Stimulated activated naive CD8-positive, alpha-beta T cell treated with anti-CD3 and anti-CD28 coated beads, Interleukin-15, amount 100 ng/mL, for 72 hours (primary cell): Measurements from ENCODE around the gene BSND.

ENCODE experiments used
- ATAC-seq: fragments of 150-1000 bp; cut with Tn5 transposase; 2 replicates; pipeline ENCODE4 v1.10.0; 2021; ENCODE audit warnings: mild to moderate bottlenecking, moderate library complexity
- DNase-seq, 2 donors: peaks; one replicate each; pipeline ENCODE4 v3.0.0; 2021 to 2022
- H3K27ac Mint-ChIP-seq, 2 donors: one replicate each; pipeline ENCODE4 v1.8.0; 2022; ENCODE audit warnings: mild to moderate bottlenecking in 2 of 2, mixed read lengths in 2 of 2, moderate library complexity in 2 of 2
- H3K27me3 Mint-ChIP-seq: one replicate; pipeline ENCODE4 v1.8.0; 2022; ENCODE audit warnings: mixed read lengths
- H3K4me1 Mint-ChIP-seq: one replicate; pipeline ENCODE4 v1.8.0; 2022; ENCODE audit warnings: mild to moderate bottlenecking, mixed read lengths
- H3K4me3 Mint-ChIP-seq, 2 donors: one replicate each; pipeline ENCODE4 v1.8.0; 2022; ENCODE audit warnings: mild to moderate bottlenecking in 2 of 2, mixed read lengths in 2 of 2, moderate library complexity in 1 of 2
- H3K9me3 Mint-ChIP-seq, 2 donors: one replicate each; pipeline ENCODE4 v1.8.0; 2022; ENCODE audit warnings: mixed read lengths in 2 of 2

Gene BSND

GRCh38 chr1:55053265-55053954 lies 54.7 kb downstream of the BSND start:
- Mint-ChIP-seq H3K27me3 (no peaks in the 10 kb centered on the region), H3K9me3 (no peaks in the 10 kb centered on the region), H3K4me1 (no peaks in the 10 kb centered on the region), H3K27ac (no peak overlapping the region), H3K4me3 (no peak overlapping the region)
- no peak for ATAC-seq
- DNase-seq = no peak

- ATAC-seq = no peak
- no peak overlapping the region for H3K4me3 Mint-ChIP-seq
Measured at GRCh38 chr1:55054396-55054795, 55.7 kb downstream of the BSND start.

DNA sequence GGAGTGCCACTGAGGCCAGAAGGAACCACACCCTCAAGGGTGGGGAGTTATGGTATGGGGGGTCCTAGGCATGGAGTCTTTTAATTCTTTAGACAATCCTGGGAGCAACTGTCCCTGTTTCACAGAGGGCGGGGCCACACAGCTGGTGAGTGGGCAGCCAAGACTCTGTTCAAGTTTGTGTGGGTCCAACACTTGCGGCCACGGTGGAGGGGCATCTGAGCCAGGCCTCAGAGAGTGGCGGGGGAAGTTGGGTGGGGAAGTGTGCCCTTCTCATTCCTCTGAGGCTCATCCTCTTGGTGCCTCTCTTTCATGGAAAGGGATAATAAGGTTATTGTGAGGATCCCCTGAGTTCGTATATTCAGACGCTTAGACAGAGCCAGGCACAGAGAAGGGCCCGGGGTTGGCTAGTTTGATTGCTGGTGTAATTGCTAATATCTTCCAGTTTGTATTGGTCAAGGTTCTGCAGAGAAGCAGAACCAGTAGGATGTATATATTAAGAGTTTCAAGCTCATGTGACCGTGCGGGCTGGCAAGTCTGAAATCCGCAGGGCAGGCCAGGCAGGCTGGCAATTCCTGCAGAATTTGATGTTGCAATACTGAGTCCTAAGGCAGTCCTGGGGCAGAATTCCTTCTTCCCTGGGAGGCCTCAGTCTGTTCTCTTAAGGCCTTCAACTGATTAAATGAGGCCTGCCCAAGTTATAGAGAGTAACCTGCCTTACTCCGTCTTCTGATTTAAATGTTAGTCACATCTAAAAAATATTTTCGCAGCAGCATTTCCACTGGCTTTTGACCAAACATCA lies 56.5 kb downstream of the BSND start:
- DNase-seq = no peak
- Mint-ChIP-seq H3K4me3 (no peak overlapping the region), H3K27me3 (no peaks in the 10 kb centered on the region), H3K27ac (no peak overlapping the region), H3K4me1 (peaks cover 4% of the 10 kb centered on the region), H3K9me3 (no peaks in the 10 kb centered on the region)
- ATAC-seq = no peak

More at GRCh38 chr1:55054396-55054795, 55.7 kb downstream of the BSND start:
- H3K27me3 Mint-ChIP-seq = no peaks in the 10 kb centered on the region
- H3K4me1 Mint-ChIP-seq = no peaks in the 10 kb centered on the region
- H3K9me3 Mint-ChIP-seq = no peaks in the 10 kb centered on the region
- DNase-seq = no peak
- no peak overlapping the region for H3K27ac Mint-ChIP-seq

DNA sequence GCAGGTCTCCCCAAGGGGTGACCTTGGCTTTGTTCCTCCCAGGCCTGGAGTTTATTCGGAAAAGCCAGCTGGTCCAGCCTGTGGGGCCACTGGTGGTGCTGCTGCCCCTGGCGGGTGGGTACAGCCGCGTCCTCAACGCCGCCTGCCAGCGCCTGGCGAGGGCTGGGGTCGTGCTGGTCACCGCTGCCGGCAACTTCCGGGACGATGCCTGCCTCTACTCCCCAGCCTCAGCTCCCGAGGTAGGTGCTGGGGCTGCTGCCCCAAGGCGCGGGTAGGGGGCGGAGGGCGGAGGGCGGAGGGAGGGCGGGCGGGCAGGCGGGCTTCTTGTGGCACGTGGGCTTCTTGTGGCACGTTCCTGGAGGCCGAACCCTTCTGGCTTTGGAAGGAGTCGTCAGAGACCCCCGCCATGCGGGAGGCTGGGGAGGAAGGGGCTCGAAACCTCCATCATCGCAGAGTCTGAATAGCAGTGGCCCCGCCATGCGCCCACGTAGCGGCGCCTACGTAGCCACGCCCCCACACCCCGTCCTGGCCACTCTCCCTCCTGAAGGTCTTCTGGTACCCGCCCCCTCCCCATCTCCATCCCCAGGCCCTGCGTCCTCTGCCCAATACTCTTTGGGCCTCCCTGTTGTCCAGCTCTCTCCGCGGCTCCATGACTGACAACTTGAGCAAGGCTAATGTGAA lies 57.4 kb downstream of the BSND start:
- H3K27ac Mint-ChIP-seq = no peak overlapping the region
- no peaks in the 10 kb centered on the region for H3K9me3 Mint-ChIP-seq
- peak; percentile 13 for ATAC-seq
- peaks cover 12% of the 10 kb centered on the region for H3K4me1 Mint-ChIP-seq
- no peaks in the 10 kb centered on the region for H3K27me3 Mint-ChIP-seq
- DNase-seq = no peak
- H3K4me3 Mint-ChIP-seq = no peak overlapping the region

DNA sequence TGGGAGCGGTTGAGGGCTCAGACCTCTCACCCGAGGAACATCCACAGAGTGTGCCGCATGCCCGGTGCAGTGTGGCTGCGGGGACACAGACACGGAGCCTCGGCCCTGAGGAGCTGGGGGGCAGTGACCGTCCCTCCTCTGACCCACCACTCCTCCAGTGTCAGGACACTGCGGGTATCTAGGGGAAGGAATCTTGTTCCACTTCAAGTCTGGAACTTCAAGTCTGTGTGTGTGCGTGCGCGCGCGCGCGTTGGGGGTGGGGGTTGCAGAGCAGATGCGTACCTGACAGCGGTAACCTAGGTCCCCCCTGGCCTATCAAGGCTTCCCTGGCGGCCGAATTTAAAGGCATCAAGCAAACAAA lies 57.9 kb downstream of the BSND start:
- H3K9me3 Mint-ChIP-seq = no peaks in the 10 kb centered on the region
- no peak overlapping the region for H3K4me3 Mint-ChIP-seq

GRCh38 chr1:55057270-55057955 lies 58.7 kb downstream of the BSND start:
- no peaks in the 10 kb centered on the region for H3K27me3 Mint-ChIP-seq
- H3K4me3 Mint-ChIP-seq = no peak overlapping the region
- DNase-seq (peak in 1 of 2 donors; percentile 7), ATAC-seq (no peak)
- peak overlapping the region in 1 of 2 donors; percentile 7 for H3K27ac Mint-ChIP-seq
- H3K4me1 Mint-ChIP-seq = peaks cover 15% of the 10 kb centered on the region
- H3K9me3 Mint-ChIP-seq = no peaks in the 10 kb centered on the region

More for the DNA sequence above, 57.9 kb downstream of the BSND start:
- H3K27me3 Mint-ChIP-seq = no peaks in the 10 kb centered on the region
- H3K27ac Mint-ChIP-seq = no peak overlapping the region
- H3K4me1 Mint-ChIP-seq = peaks cover 12% of the 10 kb centered on the region
- DNase-seq = no peak
- peak; percentile 4 for ATAC-seq

GRCh38 chr1:55057956-55058298 lies 59.2 kb downstream of the BSND start:
- H3K4me1 Mint-ChIP-seq = peaks cover 16% of the 10 kb centered on the region
- H3K4me3 Mint-ChIP-seq = no peak overlapping the region
- H3K27ac Mint-ChIP-seq = peak overlapping the region in 1 of 2 donors; percentile 40
- DNase-seq (peak in 1 of 2 donors; percentile 8), ATAC-seq (no peak)
- no peaks in the 10 kb centered on the region for H3K27me3 Mint-ChIP-seq
- H3K9me3 Mint-ChIP-seq = no peaks in the 10 kb centered on the region

- Mint-ChIP-seq H3K4me3 (no peak overlapping the region), H3K4me1 (peaks cover 16% of the 10 kb centered on the region), H3K27ac (no peak overlapping the region), H3K9me3 (no peaks in the 10 kb centered on the region), H3K27me3 (no peaks in the 10 kb centered on the region)
- ATAC-seq = no peak
- peak in 1 of 2 donors; percentile 9 for DNase-seq
Measured at GRCh38 chr1:55059302-55060132, 60.8 kb downstream of the BSND start.

DNA sequence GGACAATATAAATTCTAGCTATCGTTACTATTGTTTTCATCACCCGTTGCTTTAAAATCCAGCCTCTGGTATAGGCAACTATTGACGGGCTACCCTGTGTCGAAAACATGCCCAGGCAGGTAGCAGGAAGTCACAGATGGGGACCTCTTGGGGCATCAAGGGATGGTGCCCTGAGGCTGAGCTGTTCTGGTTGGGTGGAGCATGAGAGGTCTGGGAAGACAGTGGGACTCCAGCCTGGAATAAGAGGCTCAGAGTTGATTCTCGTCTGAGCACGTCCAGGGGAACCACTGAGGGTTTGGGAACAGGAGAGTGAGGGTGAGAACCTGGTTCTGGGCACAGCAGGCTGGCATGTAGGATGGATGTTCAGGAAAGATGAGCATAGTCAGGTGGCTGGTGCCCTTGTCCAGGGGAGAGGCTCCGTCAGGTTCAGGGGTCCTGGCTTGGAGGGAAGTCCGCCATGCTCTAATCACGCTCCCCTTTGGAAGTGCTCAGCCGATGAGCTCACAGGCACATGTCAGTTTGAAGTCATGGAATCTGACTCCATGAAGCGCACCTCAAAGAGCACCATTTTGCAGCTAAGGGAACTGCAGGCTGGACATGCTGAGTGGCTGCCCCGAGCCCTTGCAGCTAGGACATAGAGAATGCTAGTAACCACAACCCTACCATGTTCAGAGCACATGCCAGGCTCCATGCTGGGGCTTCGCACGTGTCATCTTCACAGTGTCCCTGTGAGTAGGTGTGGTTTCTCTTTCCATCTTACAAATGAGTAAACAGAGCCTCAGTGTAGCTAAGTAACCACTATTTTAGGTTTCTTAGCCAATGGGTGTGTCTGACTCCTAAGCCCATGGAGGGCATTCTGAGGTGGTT lies 61.6 kb downstream of the BSND start:
- Mint-ChIP-seq H3K4me3 (no peak overlapping the region), H3K27ac (peak overlapping the region in 1 of 2 donors; percentile 49), H3K9me3 (no peaks in the 10 kb centered on the region), H3K4me1 (peaks cover 16% of the 10 kb centered on the region), H3K27me3 (no peaks in the 10 kb centered on the region)
- DNase-seq (peak in 1 of 2 donors; percentile 28), ATAC-seq (peak; percentile 77)

DNA sequence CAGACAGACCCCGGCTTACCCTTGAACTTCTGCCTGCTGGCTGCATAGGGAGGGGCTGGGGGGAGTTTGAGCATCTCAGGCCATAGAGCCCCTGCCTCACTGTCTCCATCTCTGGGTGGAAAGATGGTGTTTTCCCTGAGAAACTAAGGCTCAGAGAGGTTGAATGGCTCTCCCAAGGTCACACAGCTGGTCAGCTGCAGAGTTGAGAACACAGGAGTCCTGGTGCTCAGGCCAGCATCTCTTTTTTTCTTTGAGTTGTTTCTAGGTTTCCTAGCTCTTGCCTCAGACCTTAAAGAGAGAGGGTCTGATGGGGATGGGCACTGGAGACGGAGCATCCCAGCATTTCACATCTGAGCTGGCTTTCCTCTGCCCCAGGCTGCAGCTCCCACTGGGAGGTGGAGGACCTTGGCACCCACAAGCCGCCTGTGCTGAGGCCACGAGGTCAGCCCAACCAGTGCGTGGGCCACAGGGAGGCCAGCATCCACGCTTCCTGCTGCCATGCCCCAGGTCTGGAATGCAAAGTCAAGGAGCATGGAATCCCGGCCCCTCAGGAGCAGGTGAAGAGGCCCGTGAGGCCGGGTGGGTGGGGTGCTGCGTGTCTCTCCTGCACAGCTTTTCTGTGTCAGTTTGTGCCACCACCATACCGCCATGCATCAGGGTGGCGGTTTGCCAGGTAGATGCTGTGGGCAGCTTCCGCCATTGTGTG lies 62.4 kb downstream of the BSND start:
- ATAC-seq = no peak
- H3K4me3 Mint-ChIP-seq = no peak overlapping the region
- peak overlapping the region; percentile 42 to 52 for H3K27ac Mint-ChIP-seq
- H3K4me1 Mint-ChIP-seq = peaks cover 16% of the 10 kb centered on the region
- DNase-seq = no peak
- H3K9me3 Mint-ChIP-seq = no peaks in the 10 kb centered on the region
- no peaks in the 10 kb centered on the region for H3K27me3 Mint-ChIP-seq
